HG02938 (cell line): Measurements from ENCODE around the gene LPP.

Experiments
- ATAC-seq: cut with Tn5 transposase; IDR thresholded peaks from one replicate; pipeline ENCODE4 v1.9.1; 2021; ENCODE audit warnings: mild to moderate bottlenecking, moderate library complexity; ENCODE audit not compliant: unreplicated experiment

The LPP gene

GRCh38 chr3:188391592-188391991 is 237.6 kb downstream of the LPP start:
- no peak for ATAC-seq

DNA sequence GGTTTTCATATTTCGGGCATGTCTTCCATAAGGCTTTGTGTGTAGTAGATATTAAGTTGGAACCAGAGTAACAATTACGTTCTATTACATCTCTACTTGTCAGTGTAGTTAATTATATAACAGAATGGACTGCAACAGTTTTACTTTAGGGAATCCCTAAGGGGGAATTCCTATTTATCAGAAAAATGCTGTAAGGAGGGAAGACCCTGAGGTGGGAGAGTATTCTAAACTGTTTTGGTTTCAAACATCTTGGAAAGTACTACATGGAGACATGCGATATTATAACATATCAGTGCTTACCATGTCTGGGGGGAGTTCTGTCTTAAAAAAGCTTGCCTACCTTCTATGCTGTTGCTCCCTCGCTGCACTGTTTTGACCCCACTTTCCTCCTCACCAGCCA is 238.1 kb downstream of the LPP start:
- ATAC-seq, result no peak

DNA sequence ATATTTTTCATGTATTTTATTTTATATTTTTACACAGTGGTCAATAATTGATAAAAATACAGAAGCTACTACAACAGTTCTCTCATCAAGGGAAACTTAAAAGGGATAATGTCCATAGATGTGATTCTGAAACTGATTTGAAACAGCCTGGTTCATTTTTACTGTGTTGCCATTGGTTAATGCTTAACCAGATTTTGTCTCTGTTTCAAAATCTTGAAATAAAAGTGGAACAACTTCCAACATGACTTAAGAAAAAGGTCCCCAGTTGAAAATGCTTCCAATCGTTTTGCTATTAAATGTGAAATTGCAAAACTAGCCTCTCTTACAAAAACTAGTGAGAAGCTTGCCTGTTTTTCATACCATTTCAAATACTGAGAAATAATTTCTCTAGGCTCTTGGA is 240.7 kb downstream of the LPP start:
- no peak for ATAC-seq

DNA sequence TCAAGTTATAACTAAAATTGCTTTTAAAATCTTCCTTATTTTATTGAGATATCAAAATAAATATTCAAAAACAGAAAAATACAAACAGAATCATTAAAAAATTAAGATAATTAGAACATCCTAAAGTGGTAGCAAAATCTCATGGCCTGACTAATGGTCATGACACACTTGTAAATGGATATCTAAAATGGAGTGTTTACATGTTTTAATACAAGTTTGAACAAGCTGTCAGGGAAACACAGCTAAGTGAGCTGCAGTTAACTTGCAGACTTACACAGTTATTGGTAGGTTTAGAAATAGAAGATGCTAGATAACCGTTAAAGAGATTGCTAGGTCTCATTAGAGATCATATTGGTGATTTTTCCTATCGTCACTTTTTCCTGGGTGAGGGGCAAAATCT is 242.3 kb downstream of the LPP start:
- no peak for ATAC-seq

GRCh38 chr3:188396900-188397299 is 242.9 kb downstream of the LPP start:
- ATAC-seq, result no peak

GRCh38 chr3:188397766-188398705 is 244.1 kb downstream of the LPP start:
- ATAC-seq, result no peak

- peak; percentile 93 for ATAC-seq
Measured at GRCh38 chr3:188400494-188401243, 246.7 kb downstream of the LPP start.

GRCh38 chr3:188401244-188401993 is 247.5 kb downstream of the LPP start:
- ATAC-seq, result no peak

GRCh38 chr3:188402229-188402628 is 248.3 kb downstream of the LPP start:
- no peak for ATAC-seq

- ATAC-seq, result no peak
Measured at GRCh38 chr3:188403404-188403803, 249.4 kb downstream of the LPP start.

DNA sequence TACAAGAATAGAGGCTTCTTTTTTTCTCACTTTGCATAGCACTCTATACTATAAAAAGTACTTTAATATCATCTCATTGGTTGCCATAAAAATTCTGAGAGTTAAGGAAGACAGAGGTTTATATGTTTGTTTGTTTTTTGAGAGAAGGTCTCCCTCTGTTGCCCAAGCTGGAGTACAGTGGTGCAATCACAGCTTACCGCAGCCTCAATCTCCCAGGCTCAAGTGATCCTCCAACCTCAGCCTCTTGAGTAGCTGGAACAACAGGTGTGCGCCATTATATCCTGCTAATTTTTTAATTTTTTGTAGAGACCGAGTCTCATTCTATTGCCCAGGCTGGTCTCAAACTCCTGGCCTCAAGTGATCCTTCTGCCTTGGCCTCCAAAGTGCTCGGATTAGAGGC is 250.2 kb downstream of the LPP start:
- no peak for ATAC-seq

- ATAC-seq, result no peak
Measured at GRCh38 chr3:188404701-188405100, 250.7 kb downstream of the LPP start.

DNA sequence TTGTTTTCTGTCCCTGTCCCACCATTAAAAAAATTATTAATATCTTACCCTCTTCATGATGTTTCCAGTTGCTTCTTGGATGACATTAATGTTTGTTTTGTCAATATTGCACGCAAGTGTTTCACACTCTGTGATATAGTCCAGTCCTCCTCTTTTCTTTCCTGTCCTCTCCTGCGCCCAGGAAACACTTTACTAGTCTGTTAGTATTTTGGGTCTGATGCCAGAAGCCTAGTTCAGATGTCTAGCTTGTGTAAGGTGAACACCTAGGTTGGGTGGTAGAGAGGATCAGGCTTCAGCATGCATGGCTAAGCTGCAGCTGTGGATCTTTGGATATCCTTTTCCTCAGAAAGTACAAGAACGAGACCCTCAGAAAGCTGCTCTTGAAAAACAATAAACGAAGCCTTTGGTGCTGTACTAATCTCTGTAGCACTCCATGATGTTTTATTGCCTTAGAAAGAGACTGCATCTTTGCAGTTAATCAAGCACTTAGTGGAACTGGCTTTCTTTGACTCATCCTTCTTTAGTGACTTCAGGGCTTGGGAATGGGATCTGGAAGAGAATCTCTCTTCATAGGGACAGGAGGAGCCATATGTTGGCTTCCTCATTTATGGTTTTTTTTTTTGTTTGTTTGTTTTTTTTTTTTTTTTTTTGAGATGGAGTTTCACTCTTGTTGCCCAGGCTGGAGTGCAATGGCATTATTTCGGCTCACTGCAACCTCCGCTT is 253.4 kb downstream of the LPP start:
- no peak for ATAC-seq

DNA sequence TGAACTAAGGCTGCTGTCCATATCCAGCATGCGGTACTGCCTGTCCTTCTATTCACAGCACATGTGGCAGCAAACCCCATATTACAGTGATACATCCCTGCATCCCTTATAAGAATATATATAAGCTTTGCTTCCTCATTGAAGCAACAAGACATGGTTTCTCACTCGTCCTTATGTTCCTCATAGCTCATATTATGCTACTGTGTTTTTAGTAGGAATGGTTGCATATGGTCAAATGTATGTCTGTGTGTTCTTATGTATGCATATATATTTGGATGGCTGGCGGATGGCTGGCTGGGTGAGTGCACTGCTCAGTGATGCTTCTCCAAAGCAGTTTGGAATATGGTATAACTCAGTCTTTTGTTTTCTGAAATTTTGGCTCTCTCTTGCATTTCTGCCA is 254.9 kb downstream of the LPP start:
- ATAC-seq, result no peak

GRCh38 chr3:188411750-188412149 is 257.8 kb downstream of the LPP start:
- ATAC-seq, result no peak

GRCh38 chr3:188415196-188415595 is 261.2 kb downstream of the LPP start:
- no peak for ATAC-seq

GRCh38 chr3:188416041-188416440 is 262.1 kb downstream of the LPP start:
- ATAC-seq, result no peak

GRCh38 chr3:188417271-188417696 is 263.3 kb downstream of the LPP start:
- no peak for ATAC-seq

DNA sequence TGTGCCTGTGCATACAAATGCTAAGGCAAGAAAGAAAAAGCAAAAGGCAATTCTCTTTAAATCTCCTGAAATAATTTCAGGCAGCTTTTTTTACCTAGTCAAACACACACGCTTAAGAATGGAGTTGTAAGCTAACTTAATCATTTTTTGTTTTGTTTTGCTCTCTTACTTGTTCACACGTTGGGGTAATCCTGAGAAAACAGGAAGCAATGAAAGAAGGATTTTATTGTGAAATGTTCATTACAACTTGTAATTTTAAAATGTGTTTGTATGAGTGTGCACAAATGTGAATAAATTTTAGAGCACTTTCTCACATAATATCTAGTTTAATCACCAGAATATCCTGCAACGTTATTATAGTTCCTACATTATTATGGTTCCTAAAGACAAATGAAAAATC is 263.8 kb downstream of the LPP start:
- ATAC-seq, result no peak

GRCh38 chr3:188421151-188421821 is 267.3 kb downstream of the LPP start:
- peak; percentile 48 for ATAC-seq
